PC-9 (cell line): ENCODE results near the gene PYGB. TPM values are rescaled to one million over a fixed set of nuclear protein-coding genes. Genes with fewer than 3 reads are reported as not detected.

Experiments
- BruUV-seq: library from RNA; stranded (reverse); fragments of 400-500 nt; replicated peaks from 2 replicates; lab custom pipeline; 2021; lab: Mats Ljungman, UMichigan
- CTCF ChIA-PET: fragments of 300-600 bp; sonication (Branson Sonifier 250); formaldehyde crosslinking; loops from one replicate; lab custom pipeline; 2022; ENCODE audit warnings: antibody characterized with exemption; lab: Charles Lee
- POLR2A ChIA-PET: fragments of 300-600 bp; sonication (Branson Sonifier 250); formaldehyde crosslinking; loops from one replicate; lab custom pipeline; 2022; ENCODE audit warnings: antibody characterized with exemption; ENCODE audit not compliant: unreplicated experiment; lab: Charles Lee
- DNase-seq, 2 experiments: peaks; one replicate each; pipeline versions ENCODE4 v3.0.0 to v3.0.0-alpha.2; 2015 to 2022; ENCODE audit warnings: mixed read lengths in 1 of 2
- H2AFZ ChIP-seq: fragments of 200-600 bp; sonication (generic); 2 replicates; pipeline ENCODE4 v1.8.1; 2017; ENCODE audit warnings: antibody characterized with exemption
- H3F3A ChIP-seq: fragments of 200-600 bp; sonication (generic); 2 replicates; pipeline ENCODE4 v1.8.1; 2017; ENCODE audit warnings: antibody characterized with exemption, mild to moderate bottlenecking, low read depth; ENCODE audit not compliant: insufficient read depth
- H3K27ac ChIP-seq: fragments of 200-600 bp; sonication (generic); 2 replicates; pipeline ENCODE4 v1.6.1; 2016; ENCODE audit warnings: mixed run types
- H3K27me3 ChIP-seq: fragments of 200-600 bp; sonication (generic); 2 replicates; pipeline ENCODE4 v1.6.1; 2016; ENCODE audit warnings: low read depth, mixed run types; ENCODE audit not compliant: insufficient read depth
- H3K36me3 ChIP-seq: fragments of 200-600 bp; sonication (generic); 2 replicates; pipeline ENCODE4 v1.6.1; 2016; ENCODE audit warnings: low read depth, mixed run types
- H3K4me1 ChIP-seq: fragments of 200-600 bp; sonication (generic); replicated peaks from 2 replicates; pipeline ENCODE4 v1.6.1; 2016; ENCODE audit warnings: mixed run types; ENCODE audit not compliant: insufficient read depth
- H3K4me2 ChIP-seq: fragments of 200-600 bp; sonication (generic); 2 replicates; pipeline ENCODE4 v1.6.1; 2017; ENCODE audit warnings: mixed run types
- H3K4me3 ChIP-seq: fragments of 200-600 bp; sonication (generic); 2 replicates; pipeline ENCODE4 v1.6.1; 2016; ENCODE audit warnings: mixed run types
- H3K79me2 ChIP-seq: fragments of 200-600 bp; sonication (generic); 2 replicates; pipeline ENCODE4 v1.6.1; 2017; ENCODE audit warnings: low read depth, mixed run types
- H3K9me2 ChIP-seq: fragments of 200-600 bp; sonication (generic); 2 replicates; pipeline ENCODE4 v1.8.1; 2017; ENCODE audit warnings: mild to moderate bottlenecking; ENCODE audit not compliant: insufficient read depth
- H3K9me3 ChIP-seq: fragments of 200-600 bp; sonication (generic); 2 replicates; pipeline ENCODE4 v1.8.1; 2016; ENCODE audit warnings: low read depth; ENCODE audit not compliant: insufficient read depth
- H4K20me1 ChIP-seq: fragments of 200-600 bp; sonication (generic); 2 replicates; pipeline ENCODE4 v1.8.1; 2017; ENCODE audit not compliant: insufficient read depth
- CTCF ChIP-seq: fragments of 200-600 bp; sonication (generic); conservative IDR thresholded peaks from 2 replicates; pipeline ENCODE4 v1.6.1; 2017; ENCODE audit warnings: mixed run types, antibody characterized with exemption, mild to moderate bottlenecking, moderate library complexity
- EZH2 ChIP-seq: fragments of 200-600 bp; sonication (generic); IDR thresholded peaks from 2 replicates; pipeline ENCODE4 v1.8.0; 2017; ENCODE audit warnings: antibody characterized with exemption, low read depth
- intact Hi-C: fragments of 100-400 bp; cut with micrococcal nuclease; formaldehyde crosslinking; loops from one replicate; pipeline ENCODE4 v1.10.0; 2022; ENCODE audit not compliant: unreplicated experiment
- total RNA-seq: library from RNA; stranded (reverse); gene quantifications from 2 replicates; pipeline ENCODE4 v1.2.3, GENCODE V29; 2021

Gene PYGB
- total RNA-seq, 1 experiment from 2014 or later = 133 TPM

GRCh38 chr20:25313593-25313992, 65.7 kb downstream of the PYGB start:
- Histone ChIP-seq H4K20me1 (no peaks in the 10 kb centered on the region), H3K36me3 (no peaks in the 10 kb centered on the region), H3K9me2 (no peaks in the 10 kb centered on the region), H2AFZ (no peak overlapping the region), H3K79me2 (no peaks in the 10 kb centered on the region), H3K4me3 (no peak overlapping the region), H3K4me1 (peaks cover 47% of the 10 kb centered on the region), H3K27ac (no peak overlapping the region), H3K27me3 (no peaks in the 10 kb centered on the region), H3F3A (peaks cover 15% of the 10 kb centered on the region; the same call in 1 of the 2 replicates), H3K9me3 (no peaks in the 10 kb centered on the region), H3K4me2 (no peak overlapping the region)
- ChIA-PET POLR2A (interaction anchor here (0.9 kb wide), 1 partner anchor 133 kb away, joined by 16 read pairs; no protein-coding TSS in a partner anchor), CTCF (no interaction called here)
- no TSS peak for BruUV-seq
- intact Hi-C loops = no loop called here
- TF ChIP-seq CTCF (no peak), EZH2 (no peak)
- no peak for DNase-seq

GRCh38 chr20:25314497-25315417, 66.9 kb downstream of the PYGB start:
- H3K9me2 ChIP-seq = no peaks in the 10 kb centered on the region
- ChIA-PET POLR2A (interaction anchor here (0.9 kb wide), 1 partner anchor 132 kb away, joined by 16 read pairs; no protein-coding TSS in a partner anchor), CTCF (no interaction called here)
- peaks cover 15% of the 10 kb centered on the region; the same call in 1 of the 2 replicates for H3F3A ChIP-seq
- no peak overlapping the region for H2AFZ ChIP-seq
- no peak overlapping the region for H3K4me3 ChIP-seq
- peaks cover 35% of the 10 kb centered on the region for H3K4me1 ChIP-seq
- no peaks in the 10 kb centered on the region for H3K79me2 ChIP-seq
- no peaks in the 10 kb centered on the region for H4K20me1 ChIP-seq
- intact Hi-C loops = no loop called here
- H3K4me2 ChIP-seq = no peak overlapping the region
- DNase-seq = peak in 1 of 2 experiments; percentile 39
- H3K27ac ChIP-seq = no peak overlapping the region
- no peaks in the 10 kb centered on the region for H3K27me3 ChIP-seq
- H3K36me3 ChIP-seq = no peaks in the 10 kb centered on the region
- H3K9me3 ChIP-seq = no peaks in the 10 kb centered on the region
- BruUV-seq = no TSS peak
- no peak for TF ChIP-seq EZH2
- no peak for TF ChIP-seq CTCF

GRCh38 chr20:25315418-25316210, 67.7 kb downstream of the PYGB start:
- peak in 1 of 2 experiments; percentile 73 for DNase-seq
- H3K4me1 ChIP-seq = peaks cover 27% of the 10 kb centered on the region
- H2AFZ ChIP-seq = no peak overlapping the region
- no peaks in the 10 kb centered on the region for H3K79me2 ChIP-seq
- no peaks in the 10 kb centered on the region for H3K27me3 ChIP-seq
- H3K4me2 ChIP-seq = no peak overlapping the region
- no TSS peak for BruUV-seq
- H3K4me3 ChIP-seq = no peak overlapping the region
- ChIA-PET POLR2A (no interaction called here), CTCF (no interaction called here)
- no peak for TF ChIP-seq CTCF
- intact Hi-C loops = no loop called here
- no peaks in the 10 kb centered on the region for H3K36me3 ChIP-seq
- peaks cover 8% of the 10 kb centered on the region; the same call in 1 of the 2 replicates for H3F3A ChIP-seq
- H3K9me3 ChIP-seq = no peaks in the 10 kb centered on the region
- H3K9me2 ChIP-seq = no peaks in the 10 kb centered on the region
- 0 out of 2 replicates have a peak overlapping the region, but pooled peaks have one; percentile 21 for H3K27ac ChIP-seq
- H4K20me1 ChIP-seq = no peaks in the 10 kb centered on the region
